CD4-positive, alpha-beta T cell (primary cell): ENCODE data around the gene FAM210A. TPM values are rescaled to one million over a fixed set of nuclear protein-coding genes. Genes with fewer than 3 reads are reported as not detected.

ENCODE experiments used
- ATAC-seq: fragments of 200-7000 bp; cut with Tn5 transposase; one replicate; pipeline ENCODE4 v1.10.0; 2022; ENCODE audit warnings: mild to moderate bottlenecking; ENCODE audit not compliant: poor library complexity
- CTCF ChIA-PET: fragments of 350-600 bp; sonication (Branson Sonifier 250); formaldehyde crosslinking; loops from one replicate; lab custom pipeline; 2021; ENCODE audit warnings: antibody characterized with exemption, inconsistent platforms; lab: Charles Lee
- POLR2A ChIA-PET: fragments of 350-600 bp; sonication (Branson Sonifier 250); formaldehyde crosslinking; loops from one replicate; lab custom pipeline; 2021; ENCODE audit warnings: antibody characterized with exemption, inconsistent platforms; lab: Charles Lee
- DNase-seq, 14 experiments: peaks; one replicate each; pipeline ENCODE4 v3.0.0-alpha.2; 2013 to 2020; ENCODE audit warnings: mixed read lengths in 2 of 14
- H3K27ac ChIP-seq, 2 donors: one replicate each; pipeline versions ENCODE4 v1.5.1 to v1.7.0; 2013; ENCODE audit warnings: low read length in 2 of 2, low read depth in 1 of 2, mild to moderate bottlenecking in 1 of 2
- H3K27me3 ChIP-seq, 2 experiments: 1 replicate in 1 of 2; 2 replicates in 1 of 2; pipeline versions ENCODE4 v1.6.1 to v1.7.0; 2013; ENCODE audit warnings: low read length in 2 of 2, control low read depth in 1 of 2, mild to moderate bottlenecking in 1 of 2, moderate library complexity in 1 of 2; ENCODE audit not compliant: insufficient read depth in 2 of 2, control insufficient read depth in 1 of 2
- H3K36me3 ChIP-seq: one replicate; pipeline ENCODE4 v1.6.1; 2013; ENCODE audit warnings: low read length, control low read depth; ENCODE audit not compliant: insufficient read depth
- H3K4me1 ChIP-seq: one replicate; pipeline ENCODE4 v1.6.1; 2013; ENCODE audit warnings: low read length, control low read depth; ENCODE audit not compliant: insufficient read depth
- H3K4me3 ChIP-seq: one replicate; pipeline ENCODE4 v1.5.1; 2013; ENCODE audit warnings: mild to moderate bottlenecking, low read length, moderate library complexity
- H3K9me3 ChIP-seq, 2 experiments: 1 replicate in 1 of 2; 2 replicates in 1 of 2; pipeline versions ENCODE4 v1.6.1 to v1.7.0; 2013; ENCODE audit warnings: low read length in 2 of 2, mild to moderate bottlenecking in 2 of 2, control low read depth in 1 of 2, moderate library complexity in 1 of 2; ENCODE audit not compliant: control insufficient read depth in 1 of 2, insufficient read depth in 1 of 2
- H3K27ac Mint-ChIP-seq: one replicate; pipeline ENCODE4 v1.8.0; 2020; ENCODE audit warnings: mixed read lengths
- H3K27me3 Mint-ChIP-seq: one replicate; pipeline ENCODE4 v1.8.0; 2021; ENCODE audit warnings: mixed read lengths
- H3K36me3 Mint-ChIP-seq: one replicate; pipeline ENCODE4 v1.8.0; 2021; ENCODE audit warnings: low read depth, mixed read lengths
- H3K4me1 Mint-ChIP-seq: one replicate; pipeline ENCODE4 v1.8.0; 2021; ENCODE audit warnings: low read depth, mixed read lengths
- H3K4me3 Mint-ChIP-seq: one replicate; pipeline ENCODE4 v1.8.0; 2020; ENCODE audit warnings: mild to moderate bottlenecking, mixed read lengths
- H3K9me3 Mint-ChIP-seq: one replicate; pipeline ENCODE4 v1.8.0; 2020; ENCODE audit warnings: mixed read lengths
- intact Hi-C, 2 experiments: fragments of 100-400 bp; cut with DNase I in 1 of 2; cut with micrococcal nuclease in 1 of 2; formaldehyde crosslinking; loops; one replicate each; pipeline versions ENCODE4 v1.15.1 to v1.9.0; 2023 to 2025; cut with DNase I, micrococcal nuclease
- total RNA-seq, 174 experiments: library from RNA in 2 of 174; stranded (reverse) in 2 of 174; gene quantifications; one replicate each; pipeline ENCODE4 v1.2.3 and lab custom pipeline; 2021 to 2026
- TF ChIP-seq, protein P1 (sequence below): fragments of 200-600 bp; IDR thresholded peaks from one replicate; pipeline ENCODE4 v1.8.0; 2022; ENCODE audit warnings: antibody characterized with exemption, mild to moderate bottlenecking

The FAM210A gene
- total RNA-seq, 2 experiments from 2014 or later, result 3.4 to 3.5 TPM

DNA sequence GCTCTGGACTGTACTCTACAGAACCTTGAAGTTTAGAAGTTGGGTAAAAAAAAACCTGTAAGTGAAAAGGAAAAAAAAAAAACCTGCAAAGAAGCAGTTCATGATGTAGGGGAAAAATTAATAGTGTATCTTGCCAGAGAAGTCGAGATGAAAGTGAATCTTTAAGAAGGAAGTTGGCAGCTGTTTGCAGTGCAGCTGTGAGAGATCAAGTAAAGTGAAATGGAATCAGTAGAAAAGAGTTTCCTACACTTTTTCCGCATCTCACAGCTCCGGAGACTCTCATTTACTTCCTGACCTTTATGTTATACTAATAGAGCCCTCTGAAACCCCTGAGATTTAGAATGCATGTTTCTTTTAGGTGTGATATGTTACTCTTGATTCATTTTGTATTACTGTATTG, 19.3 kb upstream of the FAM210A start:
- CTCF ChIA-PET, result interaction anchor here (1.3 kb wide), 1 partner anchor 9 kb away, joined by 3 read pairs; no protein-coding TSS in a partner anchor
- Histone ChIP-seq H3K27ac (no peak overlapping the region), H3K36me3 (peaks cover 79% of the 10 kb centered on the region), H3K4me1 (no peaks in the 10 kb centered on the region), H3K9me3 (no peaks in the 10 kb centered on the region), H3K4me3 (no peak overlapping the region), H3K27me3 (no peaks in the 10 kb centered on the region)
- TF ChIP-seq, protein P1, sequence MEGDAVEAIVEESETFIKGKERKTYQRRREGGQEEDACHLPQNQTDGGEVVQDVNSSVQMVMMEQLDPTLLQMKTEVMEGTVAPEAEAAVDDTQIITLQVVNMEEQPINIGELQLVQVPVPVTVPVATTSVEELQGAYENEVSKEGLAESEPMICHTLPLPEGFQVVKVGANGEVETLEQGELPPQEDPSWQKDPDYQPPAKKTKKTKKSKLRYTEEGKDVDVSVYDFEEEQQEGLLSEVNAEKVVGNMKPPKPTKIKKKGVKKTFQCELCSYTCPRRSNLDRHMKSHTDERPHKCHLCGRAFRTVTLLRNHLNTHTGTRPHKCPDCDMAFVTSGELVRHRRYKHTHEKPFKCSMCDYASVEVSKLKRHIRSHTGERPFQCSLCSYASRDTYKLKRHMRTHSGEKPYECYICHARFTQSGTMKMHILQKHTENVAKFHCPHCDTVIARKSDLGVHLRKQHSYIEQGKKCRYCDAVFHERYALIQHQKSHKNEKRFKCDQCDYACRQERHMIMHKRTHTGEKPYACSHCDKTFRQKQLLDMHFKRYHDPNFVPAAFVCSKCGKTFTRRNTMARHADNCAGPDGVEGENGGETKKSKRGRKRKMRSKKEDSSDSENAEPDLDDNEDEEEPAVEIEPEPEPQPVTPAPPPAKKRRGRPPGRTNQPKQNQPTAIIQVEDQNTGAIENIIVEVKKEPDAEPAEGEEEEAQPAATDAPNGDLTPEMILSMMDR, result no peak
- no peak for ATAC-seq
- no peak for DNase-seq
- intact Hi-C loops, result no loop called here
- no peak overlapping the region for H3K27ac Mint-ChIP-seq
- no peaks in the 10 kb centered on the region for H3K27me3 Mint-ChIP-seq
- H3K36me3 Mint-ChIP-seq, result peaks cover 94% of the 10 kb centered on the region
- no peaks in the 10 kb centered on the region for H3K9me3 Mint-ChIP-seq
- no peaks in the 10 kb centered on the region for H3K4me1 Mint-ChIP-seq
- H3K4me3 Mint-ChIP-seq, result no peak overlapping the region
- POLR2A ChIA-PET, result no interaction called here

DNA sequence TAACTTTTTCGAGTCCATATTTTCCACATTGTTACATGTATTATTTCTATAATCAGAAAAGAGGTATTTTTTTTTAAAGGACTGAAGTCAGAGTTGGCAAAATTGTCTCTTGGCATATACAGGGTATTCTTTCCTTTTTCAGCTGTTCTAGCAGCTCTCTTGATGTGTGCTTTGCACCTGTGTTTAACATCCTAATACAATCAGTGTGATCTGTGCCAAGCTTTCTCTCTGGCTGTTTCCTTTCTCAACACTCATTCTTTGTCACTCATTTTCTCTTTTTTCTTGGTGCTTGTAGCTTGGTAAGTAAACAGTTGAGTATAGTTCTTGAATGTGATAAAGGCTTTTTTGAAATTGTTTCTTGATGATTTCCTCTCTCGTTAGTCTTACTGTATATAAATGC, 9.3 kb upstream of the FAM210A start:
- no peaks in the 10 kb centered on the region for H3K27me3 Mint-ChIP-seq
- ATAC-seq (no peak), DNase-seq (no peak)
- Histone ChIP-seq H3K36me3 (peaks cover 87% of the 10 kb centered on the region), H3K4me1 (no peaks in the 10 kb centered on the region), H3K4me3 (no peak overlapping the region), H3K9me3 (no peaks in the 10 kb centered on the region), H3K27me3 (no peaks in the 10 kb centered on the region), H3K27ac (no peak overlapping the region)
- TF ChIP-seq, protein P1, result no peak
- H3K9me3 Mint-ChIP-seq, result no peaks in the 10 kb centered on the region
- ChIA-PET POLR2A (no interaction called here), CTCF (interaction anchor here (1.4 kb wide), 1 partner anchor 11 kb away, joined by 3 read pairs; no protein-coding TSS in a partner anchor)
- peaks cover 12% of the 10 kb centered on the region for H3K4me1 Mint-ChIP-seq
- H3K27ac Mint-ChIP-seq, result no peak overlapping the region
- no peak overlapping the region for H3K4me3 Mint-ChIP-seq
- peaks cover 94% of the 10 kb centered on the region for H3K36me3 Mint-ChIP-seq
- intact Hi-C loops, result no loop called here

DNA sequence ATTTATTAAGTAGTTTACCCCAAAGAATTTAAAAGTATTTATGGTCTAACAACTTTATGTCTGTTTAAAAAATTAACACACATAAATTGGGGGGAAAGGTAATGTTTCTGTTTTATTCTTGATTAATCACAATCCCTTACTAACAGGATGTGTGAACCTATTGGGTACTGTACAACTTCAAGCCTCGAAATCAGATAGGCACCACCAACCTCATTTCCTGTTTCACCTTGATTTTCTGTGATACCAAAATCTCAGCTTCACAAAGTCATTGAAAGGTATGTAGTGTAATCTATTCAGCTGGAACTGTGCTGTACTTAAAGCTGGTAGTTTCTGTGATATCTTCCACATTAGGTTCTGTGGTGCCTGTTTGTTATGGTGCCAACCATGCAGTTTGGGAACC, 4.1 kb upstream of the FAM210A start:
- intact Hi-C loops, result no loop called here
- H3K27me3 ChIP-seq, result no peaks in the 10 kb centered on the region
- TF ChIP-seq, protein P1, result no peak
- Mint-ChIP-seq H3K9me3 (no peaks in the 10 kb centered on the region), H3K27me3 (no peaks in the 10 kb centered on the region), H3K27ac (peak overlapping the region; percentile 68), H3K36me3 (peaks cover 59% of the 10 kb centered on the region), H3K4me3 (peak overlapping the region; percentile 42), H3K4me1 (peaks cover 53% of the 10 kb centered on the region)
- H3K36me3 ChIP-seq, result peaks cover 38% of the 10 kb centered on the region
- DNase-seq (peak in 3 of 14 experiments; percentile 28 to 52 (median 31)), ATAC-seq (no peak)
- ChIA-PET CTCF (interaction anchor here (0.9 kb wide), 1 partner anchor 23 kb away, joined by 3 read pairs; no protein-coding TSS in a partner anchor), POLR2A (no interaction called here)
- H3K27ac ChIP-seq, result no peak overlapping the region
- H3K4me3 ChIP-seq, result no peak overlapping the region
- H3K9me3 ChIP-seq, result no peaks in the 10 kb centered on the region
- peaks cover 25% of the 10 kb centered on the region for H3K4me1 ChIP-seq
